ENCODE data around the gene SIGLEC1.

Gene SIGLEC1

GRCh38 chr20:3712279-3712873, at the start of gene SIGLEC1:
SIGLEC1 (minus strand) TSS chr20:3712600; CDS start chr20:3707128, 5,472 bp downstream.
- TF ChIP-seq CTCF (IDR thresholded peaks at IDR 0.05; ENCODE audit: low read depth, low read length) = no peak
- H3K4me3 ChIP-seq (ENCODE audit: low read depth, low read length) = no peak within 1 kb of the TSS

GRCh38 chr20:3760655-3761348, 48.4 kb upstream of the SIGLEC1 start:
- H3K4me3 ChIP-seq (ENCODE audit: low read depth, low read length) = no peak overlapping the region
- TF ChIP-seq CTCF (IDR thresholded peaks at IDR 0.05; ENCODE audit: low read depth, low read length) = no peak

- no peak for TF ChIP-seq CTCF (IDR thresholded peaks at IDR 0.05; ENCODE audit: low read depth, low read length)
- no peak overlapping the region for H3K4me3 ChIP-seq (ENCODE audit: low read depth, low read length)
These were observed 47.5 kb upstream of the SIGLEC1 start for GRCh38 chr20:3759884-3760283.

- no peak overlapping the region for H3K4me3 ChIP-seq (ENCODE audit: low read depth, low read length)
- no peak for TF ChIP-seq CTCF (IDR thresholded peaks at IDR 0.05; ENCODE audit: low read depth, low read length)
These were observed 47.0 kb upstream of the SIGLEC1 start for GRCh38 chr20:3759316-3759823.

- no peak overlapping the region for H3K4me3 ChIP-seq (ENCODE audit: low read depth, low read length)
- no peak for TF ChIP-seq CTCF (IDR thresholded peaks at IDR 0.05; ENCODE audit: low read depth, low read length)
These were observed 46.2 kb upstream of the SIGLEC1 start for GRCh38 chr20:3758566-3758965.

GRCh38 chr20:3757268-3757667, 44.9 kb upstream of the SIGLEC1 start:
- TF ChIP-seq CTCF (IDR thresholded peaks at IDR 0.05; ENCODE audit: low read depth, low read length) = no peak
- H3K4me3 ChIP-seq (ENCODE audit: low read depth, low read length) = no peak overlapping the region

- TF ChIP-seq CTCF (IDR thresholded peaks at IDR 0.05; ENCODE audit: low read depth, low read length) = no peak
- H3K4me3 ChIP-seq (ENCODE audit: low read depth, low read length) = no peak overlapping the region
These were observed 43.5 kb upstream of the SIGLEC1 start for GRCh38 chr20:3755814-3756480.
